ENCODE data around the gene ZFAND3.

DNA sequence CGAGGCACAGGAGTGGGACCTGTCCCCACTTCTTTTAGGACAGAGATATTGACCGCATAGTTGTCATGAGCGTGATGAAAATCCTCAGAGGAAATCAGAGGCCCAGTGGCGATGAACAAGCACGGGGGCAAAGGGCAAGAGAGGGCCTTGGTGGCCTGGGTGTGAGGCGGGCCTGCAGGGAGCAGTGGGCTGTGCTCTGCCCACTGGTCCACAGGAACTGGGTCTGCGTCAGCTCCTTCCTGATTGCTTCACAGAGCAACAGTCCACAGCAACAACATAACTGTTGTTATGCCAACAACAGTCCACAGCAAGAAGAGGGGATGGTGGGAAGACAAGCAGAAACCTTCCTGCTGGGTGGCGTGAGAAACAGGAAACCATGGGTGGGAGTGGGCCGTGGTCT lies 335.6 kb downstream of the ZFAND3 start:
- TF ChIP-seq, protein P1, sequence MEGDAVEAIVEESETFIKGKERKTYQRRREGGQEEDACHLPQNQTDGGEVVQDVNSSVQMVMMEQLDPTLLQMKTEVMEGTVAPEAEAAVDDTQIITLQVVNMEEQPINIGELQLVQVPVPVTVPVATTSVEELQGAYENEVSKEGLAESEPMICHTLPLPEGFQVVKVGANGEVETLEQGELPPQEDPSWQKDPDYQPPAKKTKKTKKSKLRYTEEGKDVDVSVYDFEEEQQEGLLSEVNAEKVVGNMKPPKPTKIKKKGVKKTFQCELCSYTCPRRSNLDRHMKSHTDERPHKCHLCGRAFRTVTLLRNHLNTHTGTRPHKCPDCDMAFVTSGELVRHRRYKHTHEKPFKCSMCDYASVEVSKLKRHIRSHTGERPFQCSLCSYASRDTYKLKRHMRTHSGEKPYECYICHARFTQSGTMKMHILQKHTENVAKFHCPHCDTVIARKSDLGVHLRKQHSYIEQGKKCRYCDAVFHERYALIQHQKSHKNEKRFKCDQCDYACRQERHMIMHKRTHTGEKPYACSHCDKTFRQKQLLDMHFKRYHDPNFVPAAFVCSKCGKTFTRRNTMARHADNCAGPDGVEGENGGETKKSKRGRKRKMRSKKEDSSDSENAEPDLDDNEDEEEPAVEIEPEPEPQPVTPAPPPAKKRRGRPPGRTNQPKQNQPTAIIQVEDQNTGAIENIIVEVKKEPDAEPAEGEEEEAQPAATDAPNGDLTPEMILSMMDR (IDR thresholded peaks at IDR 0.05): no peak
- TF ChIP-seq POLR2A (IDR thresholded peaks at IDR 0.05) (no peak), POLR2AphosphoS5 (IDR thresholded peaks at IDR 0.05) (no peak)
